Hepatocyte (in vitro differentiated cells): ENCODE measurements around the gene PDE8B. TPM values are rescaled to one million over a fixed set of nuclear protein-coding genes. Genes with fewer than 3 reads are reported as not detected.

Source experiments
- DNase-seq: peaks from one replicate; pipeline ENCODE4 v3.0.0-alpha.2; 2016; ENCODE audit warnings: low spot score
- H2AFZ ChIP-seq: fragments of 200-600 bp; sonication (generic); 2 replicates; pipeline ENCODE4 v1.6.0; 2016; ENCODE audit warnings: antibody characterized with exemption, mild to moderate bottlenecking
- H3K27ac ChIP-seq: fragments of 200-600 bp; sonication (generic); 2 replicates; pipeline ENCODE4 v1.5.1; 2016; ENCODE audit warnings: mild to moderate bottlenecking
- H3K27me3 ChIP-seq: fragments of 200-600 bp; sonication (generic); 2 replicates; pipeline ENCODE4 v1.6.1; 2016
- H3K36me3 ChIP-seq: fragments of 200-600 bp; sonication (generic); replicated peaks from 2 replicates; pipeline ENCODE4 v1.5.1; 2016; ENCODE audit warnings: low read depth; ENCODE audit not compliant: insufficient read depth
- H3K4me1 ChIP-seq: fragments of 200-600 bp; sonication (generic); 2 replicates; pipeline ENCODE4 v1.5.1; 2016; ENCODE audit warnings: mild to moderate bottlenecking, moderate library complexity; ENCODE audit not compliant: insufficient read depth
- H3K4me2 ChIP-seq: fragments of 200-600 bp; sonication (generic); 2 replicates; pipeline ENCODE4 v1.6.0; 2016
- H3K4me3 ChIP-seq: fragments of 200-600 bp; sonication (generic); 2 replicates; pipeline ENCODE4 v1.5.1; 2016; ENCODE audit warnings: mild to moderate bottlenecking
- H3K79me2 ChIP-seq: fragments of 200-600 bp; sonication (generic); 2 replicates; pipeline ENCODE4 v1.6.0; 2017; ENCODE audit warnings: mild to moderate bottlenecking
- H3K9me2 ChIP-seq: fragments of 200-600 bp; sonication (generic); replicated peaks from 2 replicates; pipeline ENCODE4 v1.6.0; 2017; ENCODE audit warnings: mild to moderate bottlenecking; ENCODE audit not compliant: insufficient read depth
- H3K9me3 ChIP-seq: fragments of 200-600 bp; sonication (generic); 2 replicates; pipeline ENCODE4 v1.5.1; 2016; ENCODE audit warnings: low read depth, mild to moderate bottlenecking
- H4K20me1 ChIP-seq: fragments of 200-600 bp; sonication (generic); 2 replicates; pipeline ENCODE4 v1.6.0; 2016; ENCODE audit warnings: mild to moderate bottlenecking; ENCODE audit not compliant: insufficient read depth, poor library complexity, severe bottlenecking
- CTCF ChIP-seq: fragments of 200-600 bp; sonication (generic); IDR thresholded peaks from 2 replicates; pipeline ENCODE4 v1.5.1; 2016; ENCODE audit warnings: antibody characterized with exemption, mild to moderate bottlenecking; ENCODE audit not compliant: poor library complexity
- EZH2 ChIP-seq: fragments of 200-600 bp; sonication (generic); IDR thresholded peaks from 2 replicates; pipeline ENCODE4 v1.6.1; 2016; ENCODE audit warnings: antibody characterized with exemption, mild to moderate bottlenecking, borderline replicate concordance
- EZH2phosphoT487 ChIP-seq: fragments of 200-600 bp; sonication (generic); IDR thresholded peaks from one replicate; pipeline ENCODE4 v1.6.1; 2018; ENCODE audit warnings: antibody characterized with exemption, mild to moderate bottlenecking, low read depth, moderate library complexity; ENCODE audit not compliant: unreplicated experiment, severe bottlenecking
- WGBS: methylation state at CpG from one replicate; pipeline ENCODE4 v1.1.6; 2016; ENCODE audit warnings: low lambda C conversion rate; ENCODE audit errors: missing lambda C conversion rate; 5-methylcytosine and 5-hydroxymethylcytosine counted together
- polyA plus RNA-seq: library from polyadenylated mRNA; unstranded; fragments of >200 nt; fragmentation: Nextera tagmentation; extraction: Ambion mirVana; gene quantifications from 2 replicates; pipeline ENCODE4 v1.2.1, GENCODE V29; 2016
- total RNA-seq: library from RNA; depleted of rRNA; stranded (reverse); fragments of >200 nt; gene quantifications from 2 replicates; pipeline ENCODE4 v1.2.3, GENCODE V29; 2014

PDE8B gene
- total and polyA plus RNA-seq, 2 experiments from 2014 or later, result 8.3 to 9.2 TPM

DNA sequence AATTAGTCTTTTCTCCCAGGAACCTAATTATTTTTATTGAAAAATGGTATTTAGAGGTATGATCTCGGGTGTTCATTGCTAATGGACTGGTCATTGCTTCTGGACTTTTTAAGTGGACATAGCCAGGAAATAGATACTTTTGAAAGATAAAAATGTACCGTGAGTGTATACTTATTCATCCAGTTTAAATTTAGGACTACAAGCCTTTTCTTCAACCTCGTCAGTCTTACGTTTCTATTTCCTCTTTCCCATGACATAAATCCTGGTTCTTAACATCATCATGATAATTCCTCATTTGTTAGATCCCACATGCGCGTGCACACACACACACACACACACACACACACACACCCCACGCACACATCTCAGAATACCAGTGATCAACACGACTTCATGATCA, 15.1 kb downstream of the PDE8B start:
- DNase-seq, result no peak
- no peak overlapping the region for H3K4me2 ChIP-seq
- H3K36me3 ChIP-seq, result no peaks in the 10 kb centered on the region
- no peaks in the 10 kb centered on the region for H3K9me3 ChIP-seq
- no peak overlapping the region for H3K4me3 ChIP-seq
- no peak for TF ChIP-seq CTCF
- WGBS, result 83% methylated on average over 8 of the region's 8 CpGs
- H3K27ac ChIP-seq, result no peak overlapping the region
- peaks cover 7% of the 10 kb centered on the region for H3K4me1 ChIP-seq
- no peaks in the 10 kb centered on the region for H3K79me2 ChIP-seq
- H3K9me2 ChIP-seq, result no peaks in the 10 kb centered on the region
- H2AFZ ChIP-seq, result no peak overlapping the region
- no peaks in the 10 kb centered on the region for H3K27me3 ChIP-seq
- no peaks in the 10 kb centered on the region for H4K20me1 ChIP-seq

DNA sequence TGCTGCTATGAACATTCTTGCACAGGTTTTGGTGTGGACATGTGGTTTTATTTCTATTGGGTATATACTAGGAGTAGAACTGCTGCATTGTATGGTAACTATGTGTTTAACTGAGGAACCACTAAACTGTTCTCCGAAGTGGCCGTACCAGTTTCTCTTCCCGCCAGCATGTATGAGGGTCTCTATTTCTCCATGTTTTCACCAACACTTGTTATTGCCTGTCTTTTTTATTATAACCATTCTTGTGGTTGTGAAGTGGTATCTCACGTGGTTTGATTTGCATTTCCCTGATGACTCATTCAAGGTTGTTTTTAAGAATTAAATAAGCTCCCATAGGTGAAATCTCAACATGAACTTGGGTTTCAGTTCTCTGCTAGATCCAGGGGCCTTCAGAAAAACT, 19.4 kb downstream of the PDE8B start:
- no peaks in the 10 kb centered on the region for H4K20me1 ChIP-seq
- H3K9me3 ChIP-seq, result no peaks in the 10 kb centered on the region
- H3K79me2 ChIP-seq, result no peaks in the 10 kb centered on the region
- no peak overlapping the region for H3K27ac ChIP-seq
- no peaks in the 10 kb centered on the region for H3K36me3 ChIP-seq
- H3K4me1 ChIP-seq, result peaks cover 1% of the 10 kb centered on the region
- H3K4me3 ChIP-seq, result no peak overlapping the region
- TF ChIP-seq EZH2phosphoT487 (no peak), CTCF (no peak), EZH2 (no peak)
- H3K9me2 ChIP-seq, result no peaks in the 10 kb centered on the region
- H2AFZ ChIP-seq, result no peak overlapping the region
- no peaks in the 10 kb centered on the region for H3K27me3 ChIP-seq
- no peak for DNase-seq
- H3K4me2 ChIP-seq, result no peak overlapping the region
- WGBS, result 95% methylated on average over 4 of the region's 4 CpGs

GRCh38 chr5:77230727-77231470, 20.4 kb downstream of the PDE8B start:
- Histone ChIP-seq H3K27me3 (no peaks in the 10 kb centered on the region), H3K36me3 (no peaks in the 10 kb centered on the region), H3K4me2 (no peak overlapping the region), H3K79me2 (no peaks in the 10 kb centered on the region), H3K9me3 (no peaks in the 10 kb centered on the region), H3K27ac (no peak overlapping the region), H3K4me1 (no peaks in the 10 kb centered on the region), H2AFZ (no peak overlapping the region), H3K4me3 (no peak overlapping the region), H4K20me1 (no peaks in the 10 kb centered on the region), H3K9me2 (no peaks in the 10 kb centered on the region)
- no peak for DNase-seq
- TF ChIP-seq CTCF (no peak), EZH2phosphoT487 (no peak), EZH2 (no peak)
- WGBS, result 91% methylated on average over 4 of the region's 4 CpGs
